ENCODE results near the gene EIF2B2. TPM values are rescaled to one million over a fixed set of nuclear protein-coding genes. Genes with fewer than 3 reads are reported as not detected.

Gene EIF2B2
- polyA plus RNA-seq, 1 experiment, result 78.0 TPM

DNA sequence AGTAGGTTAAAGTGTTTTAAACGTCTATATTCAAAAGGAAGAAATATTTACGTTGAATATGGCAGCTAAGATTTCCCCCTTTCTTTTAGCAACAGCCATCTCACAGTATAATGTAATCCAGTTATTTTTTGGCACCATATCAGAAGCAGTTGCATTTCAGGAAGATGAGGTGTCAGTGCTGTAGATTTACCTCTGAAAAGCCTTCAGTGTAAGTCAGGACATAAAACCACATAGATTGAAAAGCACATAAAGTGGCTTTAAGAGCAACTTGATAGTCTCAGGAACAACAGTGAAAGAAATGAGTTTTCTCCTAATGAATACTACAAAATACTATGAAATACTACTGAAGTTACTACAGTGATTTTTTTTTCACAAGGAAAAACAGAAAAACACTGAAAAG is 41.6 kb downstream of the EIF2B2 start:
- TF ChIP-seq, protein P1, sequence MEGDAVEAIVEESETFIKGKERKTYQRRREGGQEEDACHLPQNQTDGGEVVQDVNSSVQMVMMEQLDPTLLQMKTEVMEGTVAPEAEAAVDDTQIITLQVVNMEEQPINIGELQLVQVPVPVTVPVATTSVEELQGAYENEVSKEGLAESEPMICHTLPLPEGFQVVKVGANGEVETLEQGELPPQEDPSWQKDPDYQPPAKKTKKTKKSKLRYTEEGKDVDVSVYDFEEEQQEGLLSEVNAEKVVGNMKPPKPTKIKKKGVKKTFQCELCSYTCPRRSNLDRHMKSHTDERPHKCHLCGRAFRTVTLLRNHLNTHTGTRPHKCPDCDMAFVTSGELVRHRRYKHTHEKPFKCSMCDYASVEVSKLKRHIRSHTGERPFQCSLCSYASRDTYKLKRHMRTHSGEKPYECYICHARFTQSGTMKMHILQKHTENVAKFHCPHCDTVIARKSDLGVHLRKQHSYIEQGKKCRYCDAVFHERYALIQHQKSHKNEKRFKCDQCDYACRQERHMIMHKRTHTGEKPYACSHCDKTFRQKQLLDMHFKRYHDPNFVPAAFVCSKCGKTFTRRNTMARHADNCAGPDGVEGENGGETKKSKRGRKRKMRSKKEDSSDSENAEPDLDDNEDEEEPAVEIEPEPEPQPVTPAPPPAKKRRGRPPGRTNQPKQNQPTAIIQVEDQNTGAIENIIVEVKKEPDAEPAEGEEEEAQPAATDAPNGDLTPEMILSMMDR (IDR thresholded peaks at IDR 0.05; ENCODE audit: insufficient read depth, low read depth, low read length), result no peak
- POLR2A ChIA-PET, result no interaction called here
- no peaks in the 10 kb centered on the region for H3K27me3 ChIP-seq (ENCODE audit: control insufficient read depth, insufficient read depth, low read length)
- no peak overlapping the region for H3K4me3 ChIP-seq (ENCODE audit: low read depth, low read length)
- no peak for DNase-seq (ENCODE audit: low read depth)
- no peaks in the 10 kb centered on the region for H3K36me3 ChIP-seq (ENCODE audit: control insufficient read depth, insufficient read depth, low read length)
- CTCF ChIA-PET, result interaction anchor here (1.2 to 1.9 kb wide), 3 partner anchors 8 to 44 kb away, joined by 3 to 4 read pairs (median 3); no protein-coding TSS in a partner anchor

DNA sequence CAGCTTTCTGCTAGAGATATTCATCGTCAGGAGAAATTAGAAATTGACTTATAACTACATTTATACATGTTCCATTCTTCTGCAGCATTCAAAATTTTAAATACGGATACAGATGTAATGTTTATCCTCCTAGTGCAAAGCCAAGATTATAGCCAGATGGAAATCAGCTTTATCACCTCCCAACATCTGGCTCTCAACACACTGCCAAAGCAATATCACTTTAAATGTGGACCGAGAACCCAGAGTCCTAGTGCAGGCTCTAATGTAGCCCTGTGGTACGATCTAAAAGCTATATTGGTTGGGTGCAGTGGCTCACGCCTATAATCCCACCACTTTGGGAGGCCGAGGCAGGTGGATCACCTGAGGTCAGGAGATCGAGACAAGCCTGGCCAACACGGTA is 42.0 kb downstream of the EIF2B2 start:
- Histone ChIP-seq H3K4me3 (ENCODE audit: low read depth, low read length) (no peak overlapping the region), H3K27me3 (ENCODE audit: control insufficient read depth, insufficient read depth, low read length) (no peaks in the 10 kb centered on the region), H3K36me3 (ENCODE audit: control insufficient read depth, insufficient read depth, low read length) (no peaks in the 10 kb centered on the region)
- no peak for DNase-seq (ENCODE audit: low read depth)
- CTCF ChIA-PET, result interaction anchor here (1.2 to 1.9 kb wide), 3 partner anchors 9 to 43 kb away, joined by 3 to 4 read pairs (median 3); no protein-coding TSS in a partner anchor
- TF ChIP-seq, protein P1 (IDR thresholded peaks at IDR 0.05; ENCODE audit: insufficient read depth, low read depth, low read length), result no peak
- POLR2A ChIA-PET, result no interaction called here

DNA sequence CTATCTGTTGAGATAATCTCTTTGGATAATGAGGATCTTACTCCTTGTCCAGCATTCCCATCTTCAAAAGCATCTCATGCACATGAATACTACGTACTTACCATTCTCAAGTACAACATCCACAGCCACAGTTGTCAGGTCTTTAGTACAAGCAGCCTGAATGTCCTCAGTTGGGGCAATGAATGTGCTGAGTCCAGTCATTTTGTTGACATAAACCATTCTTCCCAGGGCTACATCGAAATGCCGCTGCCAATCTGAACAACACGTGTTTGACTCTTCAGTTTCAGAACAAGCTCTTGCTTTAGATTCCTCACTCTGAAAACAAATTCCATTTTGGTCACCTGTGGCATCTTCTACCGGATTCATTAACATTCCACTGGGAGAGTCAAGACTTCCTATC is 43.6 kb downstream of the EIF2B2 start:
- no peaks in the 10 kb centered on the region for H3K27me3 ChIP-seq (ENCODE audit: control insufficient read depth, insufficient read depth, low read length)
- CTCF ChIA-PET, result no interaction called here
- POLR2A ChIA-PET, result no interaction called here

DNA sequence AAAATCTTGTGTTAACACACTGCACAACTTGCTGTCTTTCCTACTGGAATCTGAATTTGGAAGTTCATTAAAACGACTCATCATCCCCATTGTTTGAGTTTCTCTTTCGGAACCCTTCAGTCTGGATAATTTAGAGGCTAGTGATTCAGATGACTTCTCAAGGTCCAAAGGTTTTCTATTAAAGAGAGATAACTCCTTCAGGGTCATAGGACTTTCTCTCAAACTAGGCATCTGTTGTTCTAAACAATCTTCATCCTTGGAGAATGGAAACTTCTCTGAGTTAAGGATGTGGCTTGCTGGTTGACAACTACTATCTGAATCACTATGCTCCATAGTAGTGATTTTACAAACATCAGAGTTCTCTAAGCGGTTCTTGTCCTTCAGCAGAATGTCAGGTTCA is 44.2 kb downstream of the EIF2B2 start:
- Histone ChIP-seq H3K4me3 (ENCODE audit: low read depth, low read length) (no peak overlapping the region), H3K27me3 (ENCODE audit: control insufficient read depth, insufficient read depth, low read length) (no peaks in the 10 kb centered on the region), H3K36me3 (ENCODE audit: control insufficient read depth, insufficient read depth, low read length) (no peaks in the 10 kb centered on the region)
- TF ChIP-seq, protein P1 (IDR thresholded peaks at IDR 0.05; ENCODE audit: insufficient read depth, low read depth, low read length), result no peak
- no peak for DNase-seq (ENCODE audit: low read depth)
- ChIA-PET POLR2A (no interaction called here), CTCF (interaction anchor here (0.7 kb wide), 1 partner anchor 376 kb away, joined by 3 read pairs; no protein-coding TSS in a partner anchor)

More for the DNA sequence above, 43.6 kb downstream of the EIF2B2 start:
- DNase-seq (ENCODE audit: low read depth), result no peak
- H3K36me3 ChIP-seq (ENCODE audit: control insufficient read depth, insufficient read depth, low read length), result no peaks in the 10 kb centered on the region
- TF ChIP-seq, protein P1 (IDR thresholded peaks at IDR 0.05; ENCODE audit: insufficient read depth, low read depth, low read length), result no peak
- H3K4me3 ChIP-seq (ENCODE audit: low read depth, low read length), result no peak overlapping the region

DNA sequence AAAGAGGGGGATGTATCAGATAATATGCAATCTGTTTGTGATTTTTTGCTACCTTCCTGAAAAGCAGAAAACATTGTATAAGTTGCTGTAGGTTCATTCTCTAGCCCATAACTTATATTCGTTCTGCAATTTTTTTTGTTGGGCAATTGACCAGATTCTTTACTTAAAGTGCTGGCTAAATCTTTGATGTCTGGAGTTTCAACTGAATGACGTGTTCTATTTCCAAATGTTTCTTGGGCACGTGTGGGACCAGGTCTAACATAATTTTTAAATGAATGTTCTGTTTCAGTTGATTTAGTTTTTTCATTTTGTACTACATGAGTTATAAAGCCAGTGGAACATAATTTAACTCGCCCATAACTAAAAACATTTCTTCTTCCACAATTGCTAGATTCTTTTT is 44.8 kb downstream of the EIF2B2 start:
- H3K27me3 ChIP-seq (ENCODE audit: control insufficient read depth, insufficient read depth, low read length), result no peaks in the 10 kb centered on the region
- TF ChIP-seq, protein P1 (IDR thresholded peaks at IDR 0.05; ENCODE audit: insufficient read depth, low read depth, low read length), result no peak
- no peak overlapping the region for H3K4me3 ChIP-seq (ENCODE audit: low read depth, low read length)
- no peaks in the 10 kb centered on the region for H3K36me3 ChIP-seq (ENCODE audit: control insufficient read depth, insufficient read depth, low read length)
- ChIA-PET POLR2A (no interaction called here), CTCF (interaction anchor here (0.6 to 0.7 kb wide), 2 partner anchors 376 to 1863 kb away, joined by 3 read pairs; no protein-coding TSS in a partner anchor)
- no peak for DNase-seq (ENCODE audit: low read depth)

All from BJ (cell line).